NCI-H2107 treated with DMSO at 0.1 percent for 48 hours (cell line): Measurements from ENCODE around the gene FAT3.
A peak's percentile ranks its signal among the peaks of the same experiment; 100 is the strongest.

ENCODE experiments used
- DNase-seq: peaks from one replicate; lab custom pipeline; 2025; ENCODE audit not compliant: unreplicated experiment; lab: John Stamatoyannopoulos, UW

FAT3 gene

DNA sequence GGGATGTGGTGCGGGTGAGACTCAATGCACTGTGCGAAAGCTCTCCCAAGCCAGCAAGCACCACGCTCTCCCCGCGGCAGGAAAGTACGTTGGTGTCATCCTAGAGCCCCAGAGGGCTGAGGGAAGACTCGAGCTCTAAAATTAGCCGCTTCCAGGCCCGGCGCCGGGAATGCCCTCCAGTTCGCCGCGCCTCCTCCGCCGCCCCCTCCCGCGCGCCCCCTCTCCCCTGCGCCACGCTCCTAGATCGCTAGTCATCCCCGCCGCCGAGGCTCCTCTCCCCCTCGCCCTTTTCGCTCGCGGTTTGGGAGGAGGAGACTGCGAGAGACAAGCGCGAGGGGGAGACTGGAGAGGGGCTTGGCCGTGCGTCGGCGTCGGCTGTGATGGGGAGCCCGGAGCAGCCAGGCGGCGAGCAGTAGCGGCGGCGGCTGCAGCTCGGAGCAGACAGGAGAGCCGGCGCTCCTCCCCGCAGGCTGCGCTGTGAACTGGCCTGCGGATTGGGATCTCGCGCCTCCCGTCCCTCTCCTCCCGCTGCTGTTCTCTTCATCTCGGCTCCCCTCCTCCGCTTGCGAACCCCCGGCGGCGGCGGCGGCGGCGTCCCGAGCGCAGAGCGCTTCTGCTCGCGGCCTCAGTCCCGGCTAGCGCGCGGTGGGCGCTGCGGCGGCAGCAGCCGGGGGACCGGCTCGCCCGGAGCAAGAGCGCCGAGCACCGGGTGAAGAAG is at the start of gene FAT3:
FAT3 (plus strand) TSS at position 412 of the 718 bp plus-strand sequence. CDS start 127,295 bp downstream, outside the sequence.
- DNase-seq, result peak; percentile 37

DNA sequence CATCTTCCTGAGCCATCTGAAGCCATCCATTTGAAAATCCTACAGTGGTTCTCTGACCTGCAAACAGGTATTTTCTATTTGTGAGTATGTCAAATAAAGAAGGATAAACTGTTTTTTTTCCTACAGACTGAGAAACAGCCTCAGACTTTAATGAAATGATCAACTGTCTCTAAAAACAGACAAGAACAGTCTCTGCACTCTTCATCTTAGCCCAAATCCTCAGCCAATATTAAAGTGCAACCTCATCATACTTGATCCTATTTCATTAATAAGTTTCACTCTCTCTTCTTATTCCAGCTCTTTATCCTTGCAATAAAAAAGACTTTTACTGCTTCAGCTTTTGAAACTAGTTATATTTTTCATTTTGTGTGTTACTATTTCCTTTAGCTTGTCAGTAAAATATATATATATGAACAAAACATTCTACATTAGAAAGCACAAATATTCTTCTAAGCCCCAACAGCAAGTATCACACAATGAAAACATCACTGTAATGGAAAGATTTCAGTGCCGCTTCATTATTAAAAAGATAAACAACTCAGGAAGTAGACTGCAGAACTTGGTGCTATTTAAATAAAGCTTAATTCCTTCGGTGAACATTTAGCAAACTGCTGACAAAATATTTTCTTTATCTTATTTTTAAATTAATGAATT is 45.5 kb upstream of the FAT3 start:
- no peak for DNase-seq

DNA sequence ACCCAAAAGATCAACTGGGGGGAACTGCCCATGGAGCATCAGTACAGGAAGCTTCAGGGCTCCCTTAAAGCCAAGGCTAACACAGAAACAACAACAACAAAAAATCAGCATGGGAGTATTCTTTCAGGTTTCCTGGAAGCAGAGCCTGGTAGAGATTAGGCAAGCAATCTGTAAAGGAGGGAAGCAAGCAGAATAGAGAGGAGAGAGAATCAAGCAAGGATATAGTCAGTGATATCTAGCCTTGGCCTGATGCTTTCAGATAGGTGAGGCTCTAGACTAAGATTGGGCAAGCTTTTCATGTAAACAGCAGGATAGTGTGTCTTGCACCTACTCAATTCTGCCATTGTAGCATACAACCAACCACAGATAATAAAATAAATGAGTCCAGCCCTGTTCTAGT is 44.4 kb upstream of the FAT3 start:
- DNase-seq, result no peak

DNA sequence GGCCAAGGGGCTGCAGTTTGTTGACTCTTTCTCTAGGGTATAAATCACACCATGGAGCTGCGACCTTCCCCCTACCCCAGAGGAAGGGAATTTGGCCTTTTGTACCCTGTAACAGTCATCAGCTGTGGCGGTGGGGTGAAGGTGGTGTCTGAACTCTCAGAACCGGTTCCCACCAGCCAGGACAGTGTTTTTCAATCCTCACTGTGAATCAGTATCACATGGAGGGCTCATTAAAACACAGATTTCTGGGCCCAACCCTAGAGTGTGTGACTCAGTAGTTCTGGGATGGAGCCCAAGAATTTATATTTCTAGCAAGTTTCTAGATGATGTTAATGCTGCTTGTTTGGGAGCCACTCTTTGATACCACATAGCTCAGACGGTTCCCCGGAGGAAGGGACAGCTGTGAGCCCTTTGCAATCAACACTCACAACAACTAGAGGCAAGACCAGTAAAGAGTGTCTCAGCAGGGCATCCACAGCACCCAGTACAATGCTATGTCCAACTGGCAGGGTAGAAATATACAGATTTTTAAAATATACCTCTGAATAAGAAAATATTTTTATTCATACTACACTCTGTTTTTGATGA is 43.9 kb upstream of the FAT3 start:
- DNase-seq, result no peak

DNA sequence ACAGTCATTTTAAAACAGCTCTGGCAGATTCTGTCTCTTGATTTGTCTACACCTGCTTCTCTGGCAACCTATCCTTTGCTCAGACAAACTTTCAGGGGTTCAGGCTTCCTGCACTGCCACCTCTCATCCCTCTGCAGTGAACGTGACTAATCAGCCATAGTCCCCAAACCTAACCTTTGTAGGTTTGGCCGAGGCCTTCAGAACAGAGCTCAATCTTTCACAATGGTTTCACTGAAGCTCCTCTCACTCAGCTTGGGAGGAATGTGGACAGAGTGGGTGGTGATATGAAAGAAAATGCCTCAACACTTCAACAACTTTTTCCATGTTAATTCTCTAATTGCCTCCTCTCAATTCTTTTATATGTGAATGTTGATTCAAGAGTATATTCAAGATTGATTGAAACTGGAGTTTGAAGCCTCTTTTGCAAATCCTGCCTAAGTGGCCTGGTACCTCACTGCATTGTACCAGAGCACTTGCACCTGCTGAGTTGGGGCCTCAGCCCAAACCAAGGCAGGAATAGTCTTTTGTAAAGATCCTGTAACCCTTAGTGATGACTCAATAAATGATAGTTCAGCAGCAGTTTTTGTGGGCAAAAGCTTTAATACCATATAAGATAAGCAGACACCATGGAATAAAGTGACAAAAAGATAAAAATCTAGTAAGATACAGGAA is 33.9 kb upstream of the FAT3 start:
- DNase-seq, result no peak

DNA sequence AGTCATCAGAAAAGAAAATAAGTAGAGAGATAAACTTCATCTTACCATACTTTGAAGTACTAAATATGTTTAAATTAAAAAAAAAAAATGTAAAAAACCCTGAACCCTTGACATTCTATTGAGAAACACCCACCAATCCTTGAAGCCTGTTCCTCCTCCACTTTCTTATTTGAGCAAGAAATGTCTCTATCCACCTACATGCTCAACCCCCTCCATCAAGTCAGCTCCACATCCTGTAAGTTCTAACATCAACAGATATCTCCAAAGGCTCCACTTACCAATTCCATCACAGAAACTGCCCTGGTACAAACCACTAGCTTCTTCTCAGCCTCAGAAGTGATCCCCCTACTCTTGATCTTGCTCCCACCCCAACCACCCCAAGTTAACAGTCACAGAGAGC is 32.5 kb upstream of the FAT3 start:
- DNase-seq, result no peak

DNA sequence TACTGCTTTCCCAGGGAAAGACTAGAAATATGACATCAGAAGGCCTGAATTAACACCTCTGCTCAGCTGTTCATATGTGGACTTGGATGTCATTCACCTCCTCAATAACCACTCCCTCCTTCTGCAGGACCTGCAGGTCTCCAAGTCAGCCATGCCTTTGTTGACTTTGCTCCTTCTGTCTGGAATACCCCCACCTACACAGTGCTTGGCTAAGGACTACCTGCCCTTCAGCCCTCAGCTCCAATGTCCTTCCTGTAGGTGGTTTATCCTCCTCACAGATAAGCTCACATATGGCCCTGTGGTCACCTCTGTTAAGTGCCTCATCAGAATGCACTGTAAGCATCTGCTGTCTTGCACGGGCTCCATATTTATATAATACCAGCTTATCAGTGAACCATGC is 26.4 kb upstream of the FAT3 start:
- DNase-seq, result no peak

DNA sequence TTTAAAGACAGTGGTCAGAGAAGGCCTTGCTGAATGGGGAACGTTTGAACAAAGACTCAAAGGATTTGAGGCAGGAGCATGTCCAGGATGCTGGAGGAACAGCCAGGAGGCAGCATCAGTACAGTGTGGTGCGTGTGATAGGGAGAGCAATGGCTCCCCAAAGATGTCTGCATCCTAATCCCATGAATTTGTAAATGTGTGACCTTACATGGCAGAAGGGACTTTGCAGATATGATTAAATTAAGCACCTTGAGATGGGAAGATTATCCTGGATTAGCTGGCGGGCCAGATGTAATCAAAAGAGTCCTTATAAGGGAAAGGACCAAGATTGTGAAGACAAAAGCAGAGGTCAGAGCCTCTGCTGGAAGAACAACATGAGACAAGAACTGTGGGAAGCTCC is 24.6 kb upstream of the FAT3 start:
- no peak for DNase-seq

DNA sequence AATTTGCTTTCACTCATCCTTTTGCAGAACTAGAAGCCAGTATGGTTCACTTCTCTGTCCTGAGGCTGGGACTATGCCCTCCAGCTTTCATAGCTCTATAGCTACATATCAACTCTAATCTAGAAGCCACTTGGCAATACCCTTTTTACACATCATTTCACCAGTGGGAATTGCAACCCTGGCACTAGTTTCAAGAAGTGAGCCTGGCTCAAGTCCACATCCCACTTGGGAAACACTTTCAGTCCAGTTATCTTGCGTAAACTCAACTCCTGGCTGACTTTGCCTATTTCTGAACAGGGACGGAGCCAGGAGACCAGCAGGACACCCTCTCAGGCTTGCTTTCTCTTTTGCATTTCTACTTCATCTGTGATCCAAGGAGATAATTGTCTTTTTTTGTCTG is 19.9 kb upstream of the FAT3 start:
- DNase-seq, result no peak

DNA sequence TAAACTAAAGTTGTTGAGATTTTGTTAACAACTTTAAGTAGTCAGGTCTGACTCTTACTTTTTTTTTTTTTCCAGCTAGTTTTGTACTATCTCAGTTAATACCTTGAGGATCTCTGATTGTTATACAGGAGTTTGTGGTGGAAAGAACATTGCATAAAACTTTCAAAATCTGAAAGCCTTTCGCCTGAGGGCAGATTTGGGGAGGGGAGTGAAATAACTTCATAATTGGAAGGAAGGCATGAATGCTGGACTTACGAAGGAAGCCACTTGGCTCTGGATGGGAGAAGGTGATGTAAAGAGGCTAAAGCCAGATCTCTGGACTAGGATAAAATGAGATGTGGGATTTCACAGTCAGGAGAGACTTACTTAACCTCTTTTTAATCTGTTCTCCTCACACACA is 18.2 kb upstream of the FAT3 start:
- DNase-seq, result no peak

DNA sequence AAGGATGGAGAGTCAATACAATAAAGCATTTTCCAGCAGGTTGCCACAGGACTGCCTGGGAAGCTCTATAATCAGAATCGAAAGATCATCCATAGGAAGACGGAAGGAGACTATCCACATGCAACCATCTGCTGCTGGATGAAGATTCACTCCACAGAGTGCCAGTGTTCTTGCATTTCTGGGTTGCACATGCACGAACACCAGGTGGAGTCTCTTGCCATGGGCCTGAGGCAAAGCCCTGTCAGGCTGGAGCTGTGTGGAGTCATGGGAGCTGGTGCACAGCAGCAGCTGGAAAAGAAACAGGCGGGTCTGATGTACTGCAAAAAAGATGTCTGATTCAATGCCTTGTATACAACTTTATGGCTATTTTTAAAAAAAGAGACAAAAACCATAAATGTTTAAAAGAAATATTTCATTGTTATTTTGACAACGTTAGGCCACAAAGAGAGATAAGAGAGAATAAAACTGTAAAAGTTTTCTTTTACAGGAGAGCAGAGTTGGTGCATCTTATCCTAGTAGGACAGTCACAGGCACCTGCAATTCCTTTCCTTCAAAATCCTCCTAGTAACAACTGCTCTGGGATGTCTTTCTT is 12.9 kb upstream of the FAT3 start:
- no peak for DNase-seq

DNA sequence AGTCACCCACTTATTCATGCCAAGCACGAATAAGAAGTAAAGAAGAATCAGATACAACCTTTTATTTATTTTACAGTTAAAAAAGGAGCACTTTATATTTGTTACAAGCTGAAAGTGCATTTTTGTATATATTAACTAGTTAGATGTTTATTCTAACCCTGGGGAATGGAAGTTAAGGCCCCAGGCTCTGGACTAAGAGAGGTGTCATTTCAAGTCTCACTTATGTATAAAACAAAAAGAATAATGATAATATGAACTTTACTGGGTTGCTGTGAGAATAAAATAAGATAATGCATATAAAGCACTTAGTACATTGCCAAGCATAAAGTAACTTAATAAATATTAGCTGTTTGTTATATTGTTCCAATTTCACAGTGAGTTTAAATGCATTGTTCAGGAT is 12.1 kb upstream of the FAT3 start:
- DNase-seq, result no peak

DNA sequence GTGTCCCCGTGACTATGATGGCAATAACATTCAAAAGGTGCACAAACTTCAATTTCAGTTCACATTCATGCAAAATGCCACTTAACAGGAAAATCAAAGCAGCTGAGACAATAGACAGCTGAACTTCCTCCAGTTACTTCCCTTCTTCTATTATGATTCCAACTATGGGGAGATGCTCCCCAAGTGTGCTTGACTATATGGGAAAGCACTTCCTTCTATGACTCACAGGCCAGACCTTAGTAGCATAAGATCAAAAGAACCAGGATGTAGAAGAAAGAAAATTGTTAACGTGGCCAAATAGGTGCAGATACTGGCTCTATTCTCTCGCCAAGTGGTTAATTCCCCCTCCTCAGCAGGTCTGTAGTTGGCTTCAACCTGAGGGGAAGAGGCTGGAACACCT is 7.8 kb upstream of the FAT3 start:
- no peak for DNase-seq

DNA sequence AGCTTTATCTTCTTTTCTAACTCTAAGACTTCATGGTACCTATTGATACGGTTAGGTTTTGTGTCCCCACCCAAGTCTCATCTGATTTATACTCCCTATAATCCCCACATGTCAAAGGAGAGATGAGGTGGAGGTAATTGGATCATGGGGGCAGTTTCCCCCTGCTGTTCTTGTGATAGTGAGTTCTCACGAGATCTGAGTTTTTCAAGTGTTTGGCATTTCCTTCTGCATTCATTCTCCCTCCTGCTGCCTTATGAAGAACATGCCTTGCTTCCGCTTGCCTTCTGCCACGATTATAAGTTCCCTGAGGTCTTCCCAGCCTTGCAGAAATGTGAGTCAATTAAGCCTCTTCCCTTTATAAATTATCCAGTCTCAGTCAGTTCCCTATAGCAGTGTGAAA is 5.1 kb upstream of the FAT3 start:
- no peak for DNase-seq

DNA sequence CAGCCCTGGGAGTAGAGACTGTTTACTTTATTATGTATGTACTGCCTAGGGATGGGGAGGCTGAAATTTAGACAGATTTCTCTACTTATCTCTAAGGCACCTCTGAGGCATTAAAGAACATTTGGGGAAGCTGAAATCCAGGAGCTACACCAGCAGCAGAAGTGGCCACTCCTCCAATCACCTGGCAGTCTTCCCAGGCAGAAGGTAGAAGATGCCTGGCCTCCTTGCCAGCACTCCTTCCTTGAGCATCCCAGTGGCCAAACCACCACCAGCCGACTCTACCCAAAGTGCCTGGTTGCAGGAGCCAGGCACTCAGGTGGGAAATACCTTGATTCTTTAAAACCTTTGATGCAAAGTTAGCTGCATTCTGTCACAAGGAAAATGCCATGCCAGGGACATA is 1.9 kb upstream of the FAT3 start:
- no peak for DNase-seq

DNA sequence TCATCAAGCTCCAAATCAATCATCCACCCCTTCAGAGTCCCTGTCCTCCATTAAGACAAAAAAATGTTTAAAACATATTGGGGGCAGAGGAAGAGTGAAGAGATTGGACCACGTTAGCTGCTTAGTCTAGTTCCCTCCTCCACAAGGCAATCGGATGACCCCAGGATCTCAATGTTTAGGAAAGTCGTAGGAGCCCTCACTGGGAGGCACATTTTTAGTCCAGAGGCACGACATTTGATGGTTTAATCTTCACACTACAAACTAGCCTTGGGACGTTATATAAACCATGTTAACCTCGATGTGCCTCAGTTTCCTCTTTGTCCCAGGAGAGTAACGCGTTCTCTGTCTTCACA is 588 bp upstream of the FAT3 start:
- no peak for DNase-seq

DNA sequence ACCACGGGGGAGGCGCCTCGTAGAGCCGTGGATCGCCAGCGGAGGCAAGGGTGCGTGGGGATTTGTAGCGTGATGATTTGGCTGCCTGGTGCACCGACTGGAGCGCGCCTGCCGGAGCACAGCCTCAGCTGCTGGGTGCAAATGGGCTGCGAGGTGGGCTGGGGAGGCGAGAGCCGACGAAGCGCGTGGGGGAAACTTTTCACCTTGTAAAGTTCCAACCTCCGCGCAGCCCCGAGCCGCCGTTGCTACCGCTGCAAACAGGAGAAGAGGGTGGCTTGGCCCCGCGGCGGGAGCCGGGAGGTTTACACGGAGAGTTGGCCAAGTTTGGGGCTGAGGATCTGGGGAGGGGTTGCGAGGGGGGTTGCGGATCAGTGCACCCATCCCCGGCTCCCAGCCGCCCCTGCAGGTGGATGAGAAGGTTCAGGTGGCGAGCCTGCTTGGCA is 528 bp downstream of the FAT3 start:
- DNase-seq, result no peak

DNA sequence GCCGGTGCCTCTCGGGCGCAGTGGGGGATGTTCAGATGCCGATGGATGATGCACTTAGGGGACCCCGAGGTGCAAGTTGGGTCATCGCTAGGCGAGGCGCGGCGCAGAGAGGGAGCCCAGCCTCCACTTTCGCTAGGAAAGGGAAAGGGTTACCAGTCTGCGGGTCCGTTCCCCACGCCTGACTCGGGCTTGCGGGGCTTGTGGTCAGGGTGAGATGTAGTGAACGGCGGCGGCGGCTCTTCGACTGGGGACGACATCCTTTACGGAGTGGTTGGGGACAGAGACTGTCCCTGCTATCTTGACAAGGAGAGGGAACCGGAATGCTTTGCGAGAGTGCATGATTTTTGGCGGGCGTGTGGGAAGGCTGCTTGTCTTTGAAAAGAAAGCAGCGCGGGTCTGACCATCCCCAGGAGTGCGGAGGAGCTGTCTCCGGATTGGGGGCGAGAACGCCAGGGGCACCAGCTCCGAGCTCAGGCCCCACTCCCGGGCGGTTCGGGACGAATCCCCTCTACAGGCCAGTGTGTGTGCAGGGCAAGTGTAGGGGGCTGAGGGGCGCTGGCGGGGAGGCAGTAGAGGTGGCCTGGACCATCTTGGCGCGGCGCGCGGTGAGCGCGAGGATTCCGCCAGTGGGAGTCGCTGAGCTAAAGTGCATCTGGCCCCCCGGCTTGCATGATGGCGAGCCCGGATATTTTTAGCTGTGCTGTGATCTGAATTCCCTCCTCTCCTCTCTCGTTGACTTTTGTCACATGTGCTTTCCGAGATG is 1.1 kb downstream of the FAT3 start:
- no peak for DNase-seq

DNA sequence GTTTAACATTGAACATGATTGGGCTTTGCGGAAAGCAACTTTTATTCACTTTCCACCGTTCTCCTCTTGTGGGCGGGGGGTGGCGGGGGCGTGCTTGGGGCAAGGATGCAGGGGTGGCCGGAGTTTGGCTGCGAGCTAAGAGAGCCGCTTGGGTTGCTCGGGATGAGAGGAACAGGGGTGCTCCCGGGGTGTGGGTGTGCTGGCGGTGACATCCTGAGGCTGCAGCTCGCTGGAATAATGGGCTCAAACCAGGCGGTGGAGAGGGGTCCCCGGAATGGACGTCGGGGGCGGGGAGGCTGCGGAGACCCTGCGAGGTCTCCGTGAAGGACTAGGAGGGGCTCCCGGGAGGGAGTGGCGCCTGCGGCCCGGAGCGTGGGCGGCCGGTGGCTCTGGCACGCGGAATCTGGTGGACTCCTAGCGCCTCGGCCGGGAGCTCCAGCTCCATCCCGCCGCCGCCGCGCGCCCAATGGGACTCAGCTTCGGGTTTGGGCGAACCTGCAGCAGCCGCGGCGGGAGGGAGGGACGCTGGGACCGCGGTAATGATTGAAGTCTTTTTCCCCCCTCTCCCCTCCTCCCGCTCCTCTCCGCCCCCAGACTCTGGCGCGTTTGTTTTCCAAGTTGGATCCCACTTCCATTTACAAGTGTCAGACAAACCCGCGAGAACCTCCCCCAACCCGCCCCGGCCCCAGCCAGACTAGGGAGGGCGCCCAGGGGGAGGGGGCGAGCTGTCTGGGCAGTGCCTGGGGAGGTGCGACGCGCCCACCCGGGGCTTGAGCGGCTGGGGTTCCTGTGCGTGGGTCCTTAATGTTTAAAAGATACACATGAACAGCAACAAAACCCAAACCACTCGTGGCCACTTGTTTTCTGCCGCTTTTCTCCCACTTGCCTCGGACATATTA is 2.0 kb downstream of the FAT3 start:
- no peak for DNase-seq

DNA sequence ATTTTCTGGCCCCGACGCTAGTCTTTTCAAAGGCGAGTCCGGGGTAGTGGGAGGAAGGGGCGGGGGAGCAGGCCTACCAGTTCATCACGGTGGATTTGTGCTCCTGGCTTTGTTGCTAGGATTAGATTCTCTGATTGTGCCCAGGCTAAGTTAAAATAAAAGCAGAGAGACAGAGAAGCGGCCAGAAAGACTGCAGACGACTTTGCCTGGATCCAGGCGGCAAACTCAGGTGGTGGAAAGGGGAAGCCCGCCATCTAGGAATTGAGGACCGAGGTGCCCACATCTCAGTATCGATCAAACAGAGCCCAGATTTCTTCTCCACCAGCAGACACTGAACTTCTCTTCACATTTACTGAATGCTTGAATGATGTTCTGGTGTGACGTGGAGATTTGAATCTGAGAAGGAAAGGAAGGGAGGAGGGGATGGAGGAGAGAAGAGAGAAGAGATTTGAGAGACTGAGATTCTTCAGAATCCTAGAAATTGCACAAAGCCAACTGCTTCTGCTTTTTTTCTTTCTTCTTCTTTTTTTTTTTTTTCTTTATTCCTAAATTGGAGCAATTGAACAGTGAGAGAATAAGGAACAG is 2.7 kb downstream of the FAT3 start:
- DNase-seq, result no peak
